HEK293 (cell line): ENCODE measurements around the gene ARMC3.

Source experiments
- ATF2 ChIP-seq: fragments of 450-650 bp; formaldehyde crosslinking; IDR thresholded peaks from 2 replicates; pipeline ENCODE4 v1.5.1; 2016; ENCODE audit warnings: missing biosample characterization, missing genetic modification characterization, low read depth
- ZBTB1 ChIP-seq: fragments of 450-650 bp; formaldehyde crosslinking; IDR thresholded peaks from 2 replicates; pipeline ENCODE4 v1.5.1; 2016; ENCODE audit warnings: missing biosample characterization, missing genetic modification characterization
- ZSCAN16 ChIP-seq: fragments of 450-650 bp; formaldehyde crosslinking; IDR thresholded peaks from 2 replicates; pipeline ENCODE4 v1.5.1; 2016; ENCODE audit warnings: missing biosample characterization, missing genetic modification characterization
- TF ChIP-seq, protein P1 (sequence below): fragments of 450-650 bp; formaldehyde crosslinking; IDR thresholded peaks from 2 replicates; pipeline ENCODE4 v1.5.1; 2016; ENCODE audit warnings: missing biosample characterization, missing genetic modification characterization
- TF ChIP-seq, protein P2 (sequence below): fragments of 450-650 bp; formaldehyde crosslinking; optimal IDR thresholded peaks from 2 replicates; pipeline ENCODE3; 2016; ENCODE audit warnings: missing biosample characterization, mild to moderate bottlenecking, missing genetic modification characterization
- TF ChIP-seq, protein P3 (sequence below): fragments of 450-650 bp; formaldehyde crosslinking; IDR thresholded peaks from 2 replicates; pipeline ENCODE4 v1.5.1; 2016; ENCODE audit warnings: missing biosample characterization, missing genetic modification characterization

DNA sequence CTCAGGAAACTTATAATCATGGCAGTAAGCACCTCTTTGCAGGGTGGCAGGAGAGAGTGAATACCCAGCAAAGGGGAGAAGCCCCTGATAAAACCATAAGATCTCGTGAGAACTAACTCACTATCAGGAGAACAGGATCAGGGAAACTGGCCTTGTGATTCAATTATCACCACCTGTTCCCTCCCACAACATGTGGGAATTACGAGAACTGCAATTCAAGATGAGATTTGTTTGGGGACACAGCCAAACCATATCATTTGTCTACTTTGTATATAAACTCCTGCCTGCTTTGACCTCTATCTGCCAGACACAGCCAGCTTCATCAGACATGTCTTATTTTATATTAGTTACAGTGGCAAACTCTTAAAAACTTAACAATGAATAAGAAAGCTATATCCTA is 50.4 kb downstream of the ARMC3 start:
- TF ChIP-seq, protein P1, sequence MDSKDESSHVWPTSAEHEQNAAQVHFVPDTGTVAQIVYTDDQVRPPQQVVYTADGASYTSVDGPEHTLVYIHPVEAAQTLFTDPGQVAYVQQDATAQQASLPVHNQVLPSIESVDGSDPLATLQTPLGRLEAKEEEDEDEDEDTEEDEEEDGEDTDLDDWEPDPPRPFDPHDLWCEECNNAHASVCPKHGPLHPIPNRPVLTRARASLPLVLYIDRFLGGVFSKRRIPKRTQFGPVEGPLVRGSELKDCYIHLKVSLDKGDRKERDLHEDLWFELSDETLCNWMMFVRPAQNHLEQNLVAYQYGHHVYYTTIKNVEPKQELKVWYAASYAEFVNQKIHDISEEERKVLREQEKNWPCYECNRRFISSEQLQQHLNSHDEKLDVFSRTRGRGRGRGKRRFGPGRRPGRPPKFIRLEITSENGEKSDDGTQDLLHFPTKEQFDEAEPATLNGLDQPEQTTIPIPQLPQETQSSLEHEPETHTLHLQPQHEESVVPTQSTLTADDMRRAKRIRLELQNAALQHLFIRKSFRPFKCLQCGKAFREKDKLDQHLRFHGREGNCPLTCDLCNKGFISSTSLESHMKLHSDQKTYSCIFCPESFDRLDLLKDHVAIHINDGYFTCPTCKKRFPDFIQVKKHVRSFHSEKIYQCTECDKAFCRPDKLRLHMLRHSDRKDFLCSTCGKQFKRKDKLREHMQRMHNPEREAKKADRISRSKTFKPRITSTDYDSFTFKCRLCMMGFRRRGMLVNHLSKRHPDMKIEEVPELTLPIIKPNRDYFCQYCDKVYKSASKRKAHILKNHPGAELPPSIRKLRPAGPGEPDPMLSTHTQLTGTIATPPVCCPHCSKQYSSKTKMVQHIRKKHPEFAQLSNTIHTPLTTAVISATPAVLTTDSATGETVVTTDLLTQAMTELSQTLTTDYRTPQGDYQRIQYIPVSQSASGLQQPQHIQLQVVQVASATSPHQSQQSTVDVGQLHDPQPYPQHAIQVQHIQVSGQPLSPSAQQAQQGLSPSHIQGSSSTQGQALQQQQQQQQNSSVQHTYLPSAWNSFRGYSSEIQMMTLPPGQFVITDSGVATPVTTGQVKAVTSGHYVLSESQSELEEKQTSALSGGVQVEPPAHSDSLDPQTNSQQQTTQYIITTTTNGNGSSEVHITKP (tag by site-specific recombination), result no peak
- no peak for TF ChIP-seq ATF2
- TF ChIP-seq, protein P2, sequence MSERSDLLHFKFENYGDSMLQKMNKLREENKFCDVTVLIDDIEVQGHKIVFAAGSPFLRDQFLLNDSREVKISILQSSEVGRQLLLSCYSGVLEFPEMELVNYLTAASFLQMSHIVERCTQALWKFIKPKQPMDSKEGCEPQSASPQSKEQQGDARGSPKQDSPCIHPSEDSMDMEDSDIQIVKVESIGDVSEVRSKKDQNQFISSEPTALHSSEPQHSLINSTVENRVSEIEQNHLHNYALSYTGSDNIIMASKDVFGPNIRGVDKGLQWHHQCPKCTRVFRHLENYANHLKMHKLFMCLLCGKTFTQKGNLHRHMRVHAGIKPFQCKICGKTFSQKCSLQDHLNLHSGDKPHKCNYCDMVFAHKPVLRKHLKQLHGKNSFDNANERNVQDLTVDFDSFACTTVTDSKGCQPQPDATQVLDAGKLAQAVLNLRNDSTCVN (tag by site-specific recombination), result no peak
- no peak for TF ChIP-seq ZBTB1 (tag by site-specific recombination)
- TF ChIP-seq ZSCAN16 (tag by site-specific recombination), result no peak
- TF ChIP-seq, protein P3, sequence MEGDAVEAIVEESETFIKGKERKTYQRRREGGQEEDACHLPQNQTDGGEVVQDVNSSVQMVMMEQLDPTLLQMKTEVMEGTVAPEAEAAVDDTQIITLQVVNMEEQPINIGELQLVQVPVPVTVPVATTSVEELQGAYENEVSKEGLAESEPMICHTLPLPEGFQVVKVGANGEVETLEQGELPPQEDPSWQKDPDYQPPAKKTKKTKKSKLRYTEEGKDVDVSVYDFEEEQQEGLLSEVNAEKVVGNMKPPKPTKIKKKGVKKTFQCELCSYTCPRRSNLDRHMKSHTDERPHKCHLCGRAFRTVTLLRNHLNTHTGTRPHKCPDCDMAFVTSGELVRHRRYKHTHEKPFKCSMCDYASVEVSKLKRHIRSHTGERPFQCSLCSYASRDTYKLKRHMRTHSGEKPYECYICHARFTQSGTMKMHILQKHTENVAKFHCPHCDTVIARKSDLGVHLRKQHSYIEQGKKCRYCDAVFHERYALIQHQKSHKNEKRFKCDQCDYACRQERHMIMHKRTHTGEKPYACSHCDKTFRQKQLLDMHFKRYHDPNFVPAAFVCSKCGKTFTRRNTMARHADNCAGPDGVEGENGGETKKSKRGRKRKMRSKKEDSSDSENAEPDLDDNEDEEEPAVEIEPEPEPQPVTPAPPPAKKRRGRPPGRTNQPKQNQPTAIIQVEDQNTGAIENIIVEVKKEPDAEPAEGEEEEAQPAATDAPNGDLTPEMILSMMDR (tag by site-specific recombination), result no peak
